Hepatocyte (in vitro differentiated cells): Measurements from ENCODE around the gene LILRB2. TPM values are rescaled to one million over a fixed set of nuclear protein-coding genes. Genes with fewer than 3 reads are reported as not detected.
"Not testable (repeated sequence)": the region's sequence is repeated elsewhere in the genome, so short reads cannot be mapped to it uniquely, and the experiment has no call there.

Experiments
- DNase-seq: peaks from one replicate; pipeline ENCODE4 v3.0.0-alpha.2; 2016; ENCODE audit warnings: low spot score
- H2AFZ ChIP-seq: fragments of 200-600 bp; sonication (generic); 2 replicates; pipeline ENCODE4 v1.6.0; 2016; ENCODE audit warnings: antibody characterized with exemption, mild to moderate bottlenecking
- H3K27ac ChIP-seq: fragments of 200-600 bp; sonication (generic); 2 replicates; pipeline ENCODE4 v1.5.1; 2016; ENCODE audit warnings: mild to moderate bottlenecking
- H3K27me3 ChIP-seq: fragments of 200-600 bp; sonication (generic); 2 replicates; pipeline ENCODE4 v1.6.1; 2016
- H3K36me3 ChIP-seq: fragments of 200-600 bp; sonication (generic); replicated peaks from 2 replicates; pipeline ENCODE4 v1.5.1; 2016; ENCODE audit warnings: low read depth; ENCODE audit not compliant: insufficient read depth
- H3K4me1 ChIP-seq: fragments of 200-600 bp; sonication (generic); 2 replicates; pipeline ENCODE4 v1.5.1; 2016; ENCODE audit warnings: mild to moderate bottlenecking, moderate library complexity; ENCODE audit not compliant: insufficient read depth
- H3K4me2 ChIP-seq: fragments of 200-600 bp; sonication (generic); 2 replicates; pipeline ENCODE4 v1.6.0; 2016
- H3K4me3 ChIP-seq: fragments of 200-600 bp; sonication (generic); 2 replicates; pipeline ENCODE4 v1.5.1; 2016; ENCODE audit warnings: mild to moderate bottlenecking
- H3K79me2 ChIP-seq: fragments of 200-600 bp; sonication (generic); 2 replicates; pipeline ENCODE4 v1.6.0; 2017; ENCODE audit warnings: mild to moderate bottlenecking
- H3K9me2 ChIP-seq: fragments of 200-600 bp; sonication (generic); replicated peaks from 2 replicates; pipeline ENCODE4 v1.6.0; 2017; ENCODE audit warnings: mild to moderate bottlenecking; ENCODE audit not compliant: insufficient read depth
- H3K9me3 ChIP-seq: fragments of 200-600 bp; sonication (generic); 2 replicates; pipeline ENCODE4 v1.5.1; 2016; ENCODE audit warnings: low read depth, mild to moderate bottlenecking
- H4K20me1 ChIP-seq: fragments of 200-600 bp; sonication (generic); 2 replicates; pipeline ENCODE4 v1.6.0; 2016; ENCODE audit warnings: mild to moderate bottlenecking; ENCODE audit not compliant: insufficient read depth, poor library complexity, severe bottlenecking
- CTCF ChIP-seq: fragments of 200-600 bp; sonication (generic); IDR thresholded peaks from 2 replicates; pipeline ENCODE4 v1.5.1; 2016; ENCODE audit warnings: antibody characterized with exemption, mild to moderate bottlenecking; ENCODE audit not compliant: poor library complexity
- EZH2 ChIP-seq: fragments of 200-600 bp; sonication (generic); IDR thresholded peaks from 2 replicates; pipeline ENCODE4 v1.6.1; 2016; ENCODE audit warnings: antibody characterized with exemption, mild to moderate bottlenecking, borderline replicate concordance
- EZH2phosphoT487 ChIP-seq: fragments of 200-600 bp; sonication (generic); IDR thresholded peaks from one replicate; pipeline ENCODE4 v1.6.1; 2018; ENCODE audit warnings: antibody characterized with exemption, mild to moderate bottlenecking, low read depth, moderate library complexity; ENCODE audit not compliant: unreplicated experiment, severe bottlenecking
- WGBS: methylation state at CpG from one replicate; pipeline ENCODE4 v1.1.6; 2016; ENCODE audit warnings: low lambda C conversion rate; ENCODE audit errors: missing lambda C conversion rate; 5-methylcytosine and 5-hydroxymethylcytosine counted together
- polyA plus RNA-seq: library from polyadenylated mRNA; unstranded; fragments of >200 nt; fragmentation: Nextera tagmentation; extraction: Ambion mirVana; gene quantifications from 2 replicates; pipeline ENCODE4 v1.2.1, GENCODE V29; 2016
- total RNA-seq: library from RNA; depleted of rRNA; stranded (reverse); fragments of >200 nt; gene quantifications from 2 replicates; pipeline ENCODE4 v1.2.3, GENCODE V29; 2014

LILRB2 gene
- total RNA-seq, result not detected in 2 replicates
- polyA plus RNA-seq, result 0.09 TPM in 1 of 2 replicates, not detected in the other

DNA sequence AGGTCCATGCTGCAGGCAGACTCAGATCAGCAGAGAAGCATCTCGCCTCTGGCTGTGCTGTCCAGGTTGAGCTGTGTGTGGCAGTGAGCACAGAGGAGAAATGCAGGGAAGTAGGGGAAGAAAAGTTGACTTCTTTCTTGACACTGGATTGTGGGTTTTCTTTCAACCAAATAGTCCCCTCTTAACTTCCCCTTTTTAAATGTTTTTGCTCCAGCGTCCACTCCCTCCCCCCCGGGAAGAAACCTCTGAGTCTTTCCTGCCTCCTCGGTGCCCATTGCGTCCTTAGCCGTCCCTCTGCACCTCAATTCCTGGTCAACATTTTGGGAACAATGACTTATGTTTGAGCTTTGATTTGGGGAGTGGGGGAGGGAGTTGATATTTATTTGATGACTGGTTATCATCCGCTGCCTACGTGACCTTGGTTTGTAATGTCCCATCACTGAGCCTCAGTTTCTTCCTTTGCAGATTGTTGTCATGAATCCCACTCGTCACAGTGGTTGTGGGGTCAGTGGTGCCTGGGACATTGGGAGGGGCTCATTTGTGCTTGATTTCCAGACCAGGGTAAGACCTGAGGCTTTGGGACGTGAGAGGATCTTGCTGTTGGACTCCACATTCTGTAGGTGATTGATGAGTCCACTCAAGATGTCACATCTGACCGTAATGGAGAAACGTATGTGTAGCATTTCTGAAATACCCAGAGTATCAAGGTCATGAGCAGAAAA, at the start of gene LILRB2:
TSS of gene LILRB2 (minus strand) at position 104 of the 722 bp plus-strand sequence. CDS start 614 bp downstream, outside the sequence.
- Histone ChIP-seq H3K4me3 (no peak within 1 kb of the TSS), H2AFZ (no peak within 1 kb of the TSS), H3K9me3 (no peaks in the 10 kb centered on the region), H3K9me2 (no peaks in the 10 kb centered on the region), H3K27me3 (no peaks in the 10 kb centered on the region), H3K79me2 (no peaks in the 10 kb centered on the region), H4K20me1 (no peaks in the 10 kb centered on the region), H3K27ac (no peak within 1 kb of the TSS), H3K36me3 (no peaks in the 10 kb centered on the region), H3K4me2 (no peak within 1 kb of the TSS), H3K4me1 (no peaks in the 10 kb centered on the region)
- WGBS, result 82% methylated on average over 11 of the region's 12 CpGs
- no peak for DNase-seq
- TF ChIP-seq EZH2phosphoT487, result no peak
- TF ChIP-seq EZH2, result no peak
- TF ChIP-seq CTCF, result no peak

- Histone ChIP-seq H3K27ac (no peak overlapping the region), H3K9me3 (no peaks in the 10 kb centered on the region), H3K4me3 (no peak overlapping the region), H2AFZ (no peak overlapping the region), H3K79me2 (no peaks in the 10 kb centered on the region), H3K4me2 (no peak overlapping the region), H3K9me2 (no peaks in the 10 kb centered on the region), H3K27me3 (peaks cover 3% of the 10 kb centered on the region), H4K20me1 (no peaks in the 10 kb centered on the region), H3K4me1 (no peaks in the 10 kb centered on the region), H3K36me3 (no peaks in the 10 kb centered on the region)
- no peak for DNase-seq
- 85% methylated on average over 14 of the region's 14 CpGs for WGBS
- TF ChIP-seq EZH2phosphoT487 (no peak), CTCF (no peak), EZH2 (no peak)
Observed at GRCh38 chr19:54329476-54330165, 48.7 kb upstream of the LILRB2 start.

DNA sequence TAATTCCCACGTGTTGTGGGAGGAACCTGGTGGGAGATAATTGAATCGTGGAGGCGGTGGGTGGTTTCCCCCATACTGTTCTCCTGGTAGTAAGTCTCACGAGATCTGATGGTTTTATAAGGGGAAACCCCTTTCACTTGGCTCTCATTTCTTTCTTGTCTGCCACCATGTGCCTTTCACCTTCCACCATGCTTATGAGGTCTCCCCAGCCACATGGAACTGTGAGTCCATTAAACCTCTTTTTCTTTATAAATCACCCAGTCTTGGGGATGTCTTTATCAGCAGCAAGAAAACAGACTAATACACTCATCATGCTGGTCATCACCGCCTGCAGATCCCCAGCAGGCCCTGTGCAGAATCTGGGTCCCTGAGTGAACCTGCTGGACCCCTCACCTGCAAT, 47.9 kb upstream of the LILRB2 start:
- not testable (repeated sequence) for H3K4me2 ChIP-seq, H3K4me3 ChIP-seq, H2AFZ ChIP-seq, H3K9me2 ChIP-seq, H3K36me3 ChIP-seq, H3K9me3 ChIP-seq, H3K27ac ChIP-seq, H4K20me1 ChIP-seq, H3K27me3 ChIP-seq, DNase-seq, H3K4me1 ChIP-seq, H3K79me2 ChIP-seq
- 81% methylated on average over 5 of the region's 5 CpGs for WGBS

GRCh38 chr19:54325631-54326030, 44.7 kb upstream of the LILRB2 start:
- H4K20me1 ChIP-seq, result no peaks in the 10 kb centered on the region
- H3K27ac ChIP-seq, result no peak overlapping the region
- H3K4me3 ChIP-seq, result no peak overlapping the region
- no peak for DNase-seq
- no peaks in the 10 kb centered on the region for H3K36me3 ChIP-seq
- no peaks in the 10 kb centered on the region for H3K79me2 ChIP-seq
- H3K9me2 ChIP-seq, result no peaks in the 10 kb centered on the region
- no peaks in the 10 kb centered on the region for H3K4me1 ChIP-seq
- H3K9me3 ChIP-seq, result no peaks in the 10 kb centered on the region
- H2AFZ ChIP-seq, result no peak overlapping the region
- TF ChIP-seq EZH2phosphoT487 (no peak), EZH2 (no peak)
- H3K27me3 ChIP-seq, result peaks cover 8% of the 10 kb centered on the region
- WGBS, result 80% methylated on average over 5 of the region's 5 CpGs
- no peak overlapping the region for H3K4me2 ChIP-seq
